Muscle of arm (tissue), 12 donors: ENCODE results near the gene AMZ2. TPM values are rescaled to one million over a fixed set of nuclear protein-coding genes. Genes with fewer than 3 reads are reported as not detected.
"Not testable (repeated sequence)": the region's sequence is repeated elsewhere in the genome, so short reads cannot be mapped to it uniquely, and the experiment has no call there.

Experiments
- DNase-seq: peaks from one replicate; pipeline ENCODE4 v3.0.0-alpha.2; 2013
- polyA plus RNA-seq, 12 donors: library from polyadenylated mRNA; unstranded; fragments of 120-200 nt; gene quantifications; one replicate each; pipeline ENCODE4 v1.2.1, GENCODE V29; 2013; ENCODE audit not compliant: insufficient read length in 12 of 12

AMZ2 gene
- polyA plus RNA-seq, 12 donors = 52.6 to 87.9 (median 75.1) TPM; not detected in 1

- no peak for DNase-seq
Measured at GRCh38 chr17:68239632-68240366, 8.0 kb upstream of the AMZ2 start.

- DNase-seq = no peak
Measured at GRCh38 chr17:68246271-68247028, 1.4 kb upstream of the AMZ2 start.

- peak; percentile 66 for DNase-seq
Measured at GRCh38 chr17:68248199-68248825, 469 bp downstream of the AMZ2 start.

GRCh38 chr17:68248891-68249290, 1.0 kb downstream of the AMZ2 start:
- no peak for DNase-seq

GRCh38 chr17:68249354-68249765, 1.5 kb downstream of the AMZ2 start:
- DNase-seq = no peak

GRCh38 chr17:68253426-68253825, 5.6 kb downstream of the AMZ2 start:
- not testable (repeated sequence) for DNase-seq

- DNase-seq = no peak
Measured at GRCh38 chr17:68255151-68255550, 7.3 kb downstream of the AMZ2 start.

GRCh38 chr17:68255731-68256538, 8.1 kb downstream of the AMZ2 start:
- DNase-seq = no peak

- DNase-seq = not testable (repeated sequence)
Measured at GRCh38 chr17:68256701-68257100, 8.9 kb downstream of the AMZ2 start.

- DNase-seq = no peak
Measured at GRCh38 chr17:68257934-68258333, 10.1 kb downstream of the AMZ2 start.

GRCh38 chr17:68258890-68259647, 11.2 kb downstream of the AMZ2 start:
- not testable (repeated sequence) for DNase-seq

GRCh38 chr17:68259648-68259951, 11.8 kb downstream of the AMZ2 start:
- DNase-seq = not testable (repeated sequence)

GRCh38 chr17:68260051-68260762, 12.4 kb downstream of the AMZ2 start:
- no peak for DNase-seq

GRCh38 chr17:68262467-68262866, 14.6 kb downstream of the AMZ2 start:
- not testable (repeated sequence) for DNase-seq

- DNase-seq = peak; percentile 35
Measured at GRCh38 chr17:68263101-68263681, 15.3 kb downstream of the AMZ2 start.

GRCh38 chr17:68265833-68266232, 18.0 kb downstream of the AMZ2 start:
- DNase-seq = not testable (repeated sequence)

- no peak for DNase-seq
Measured at GRCh38 chr17:68273722-68274121, 25.9 kb downstream of the AMZ2 start.

GRCh38 chr17:68276339-68276738, 28.5 kb downstream of the AMZ2 start:
- not testable (repeated sequence) for DNase-seq

GRCh38 chr17:68277807-68278206, 30.0 kb downstream of the AMZ2 start:
- no peak for DNase-seq

- not testable (repeated sequence) for DNase-seq
Measured at GRCh38 chr17:68281965-68282364, 34.1 kb downstream of the AMZ2 start.
